ENCODE data around the gene C1orf21. TPM values are rescaled to one million over a fixed set of nuclear protein-coding genes. Genes with fewer than 3 reads are reported as not detected.

C1orf21 gene
- total and polyA plus RNA-seq, 12 donors, result 23.2 to 177 (median 87.9) TPM

DNA sequence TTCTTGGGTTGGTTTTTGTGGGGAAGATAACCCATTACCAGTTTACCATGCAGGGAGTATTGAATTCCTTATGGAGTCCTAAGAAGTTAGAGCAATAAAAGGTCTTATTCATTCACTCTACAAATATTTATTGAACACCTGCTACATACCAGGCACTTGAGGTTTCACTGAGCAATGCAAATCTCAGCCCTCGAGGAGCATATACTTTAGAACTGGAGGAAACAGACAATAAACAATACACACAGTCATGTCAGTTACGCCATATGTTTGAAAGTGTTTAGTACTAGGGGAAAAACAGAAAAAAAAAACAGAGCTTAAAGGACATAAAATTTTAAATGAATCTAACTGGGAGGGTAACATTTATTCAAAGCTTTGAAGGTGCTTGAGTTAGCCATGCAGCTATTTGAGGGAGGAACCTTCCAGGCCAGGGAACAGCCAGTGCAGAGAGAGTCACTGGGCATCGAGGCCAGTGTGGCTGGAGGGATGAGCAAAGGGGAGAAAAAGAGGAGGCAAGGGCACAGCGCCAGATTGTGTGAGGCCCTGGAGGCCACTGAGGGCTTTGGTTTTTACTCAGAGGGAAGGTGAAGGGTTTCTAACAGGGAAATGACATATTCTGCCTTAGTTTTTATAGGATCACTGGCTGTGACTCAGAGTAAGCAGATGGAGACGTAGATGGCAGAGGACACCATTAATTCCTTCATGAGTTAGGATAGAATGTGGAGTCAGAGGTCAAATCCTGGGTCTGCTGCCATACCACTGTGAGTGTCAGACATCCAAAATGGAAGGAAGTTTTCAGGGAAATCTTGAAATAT lies 32.7 kb downstream of the C1orf21 start:
- Histone ChIP-seq H3K4me3 (no peak overlapping the region), H3K9me3 (replicated peaks in 1 of 3) (no peaks in the 10 kb centered on the region), H3K27ac (peak overlapping the region in 1 of 5 donors; percentile 30), H3K27me3 (no peaks in the 10 kb centered on the region), H3K36me3 (replicated peaks in 1 of 2) (no peaks in the 10 kb centered on the region), H3K4me1 (replicated peaks in 1 of 2) (peaks cover 22 to 65% of the 10 kb centered on the region in 2 donors)
- DNase-seq, result peak in 1 of 7 donors; percentile 34
- intact Hi-C loops (cut with DNase I), result loop anchor here in 1 of 2 donors (10.0 kb wide), 1 partner anchor 55 kb away; no protein-coding TSS in a partner anchor
- TF ChIP-seq, protein P1, sequence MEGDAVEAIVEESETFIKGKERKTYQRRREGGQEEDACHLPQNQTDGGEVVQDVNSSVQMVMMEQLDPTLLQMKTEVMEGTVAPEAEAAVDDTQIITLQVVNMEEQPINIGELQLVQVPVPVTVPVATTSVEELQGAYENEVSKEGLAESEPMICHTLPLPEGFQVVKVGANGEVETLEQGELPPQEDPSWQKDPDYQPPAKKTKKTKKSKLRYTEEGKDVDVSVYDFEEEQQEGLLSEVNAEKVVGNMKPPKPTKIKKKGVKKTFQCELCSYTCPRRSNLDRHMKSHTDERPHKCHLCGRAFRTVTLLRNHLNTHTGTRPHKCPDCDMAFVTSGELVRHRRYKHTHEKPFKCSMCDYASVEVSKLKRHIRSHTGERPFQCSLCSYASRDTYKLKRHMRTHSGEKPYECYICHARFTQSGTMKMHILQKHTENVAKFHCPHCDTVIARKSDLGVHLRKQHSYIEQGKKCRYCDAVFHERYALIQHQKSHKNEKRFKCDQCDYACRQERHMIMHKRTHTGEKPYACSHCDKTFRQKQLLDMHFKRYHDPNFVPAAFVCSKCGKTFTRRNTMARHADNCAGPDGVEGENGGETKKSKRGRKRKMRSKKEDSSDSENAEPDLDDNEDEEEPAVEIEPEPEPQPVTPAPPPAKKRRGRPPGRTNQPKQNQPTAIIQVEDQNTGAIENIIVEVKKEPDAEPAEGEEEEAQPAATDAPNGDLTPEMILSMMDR (IDR thresholded peaks at IDR 0.05), result no peak
- TF ChIP-seq POLR2A (IDR thresholded peaks at IDR 0.05), result no peak
- 76 to 85% (median 81%) methylated on average over 5 of the region's 5 CpGs for WGBS, 4 donors

DNA sequence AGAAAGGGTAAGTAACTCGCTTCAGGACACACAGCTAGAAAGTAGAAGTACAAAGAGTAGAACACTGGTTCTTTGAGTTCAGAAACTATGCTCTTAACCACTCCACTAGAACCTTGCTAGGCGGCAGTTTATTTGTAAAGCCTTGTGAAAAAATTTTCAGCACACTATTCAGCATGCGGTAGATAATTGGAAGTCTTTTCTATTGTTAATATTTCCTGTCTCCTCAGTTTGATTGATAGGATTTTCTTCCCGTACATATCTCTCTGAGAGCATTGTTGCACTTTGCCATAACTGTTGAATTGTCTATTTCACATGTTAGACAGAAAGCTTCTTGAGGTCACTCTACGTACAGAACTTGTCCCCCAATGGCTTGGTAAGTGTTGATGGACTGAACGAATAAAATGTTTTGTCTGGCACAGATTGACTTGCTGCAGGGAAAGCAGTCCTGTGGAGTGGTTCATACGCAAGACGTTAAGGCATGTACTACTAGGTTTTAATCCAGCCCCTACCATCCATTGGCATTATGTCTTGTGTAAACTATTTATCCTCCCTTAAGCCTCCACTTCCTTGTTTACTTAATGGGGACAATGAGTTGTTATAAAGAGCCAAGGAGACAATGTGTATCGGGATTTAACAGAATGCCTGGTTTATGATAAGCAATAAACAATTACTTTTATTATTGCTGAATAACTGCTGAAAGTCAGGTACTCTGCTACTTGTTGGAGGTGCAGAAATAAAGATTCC lies 35.8 kb downstream of the C1orf21 start:
- TF ChIP-seq, protein P1 (IDR thresholded peaks at IDR 0.05), result no peak
- TF ChIP-seq POLR2A (IDR thresholded peaks at IDR 0.05), result no peak
- H3K36me3 ChIP-seq (replicated peaks in 1 of 2), result no peaks in the 10 kb centered on the region
- H3K9me3 ChIP-seq (replicated peaks in 1 of 3), result no peaks in the 10 kb centered on the region
- 80 to 85% (median 83%) methylated on average over 9 of the region's 9 CpGs for WGBS, 4 donors
- peaks cover 39 to 68% of the 10 kb centered on the region in 2 donors for H3K4me1 ChIP-seq (replicated peaks in 1 of 2)
- intact Hi-C loops (cut with DNase I), result loop anchor here in 1 of 2 donors (10.0 kb wide), 1 partner anchor 52 kb away; no protein-coding TSS in a partner anchor
- H3K27ac ChIP-seq, result peak overlapping the region in 1 of 5 donors; percentile 49
- H3K27me3 ChIP-seq, result no peaks in the 10 kb centered on the region
- no peak for DNase-seq
- H3K4me3 ChIP-seq, result no peak overlapping the region

DNA sequence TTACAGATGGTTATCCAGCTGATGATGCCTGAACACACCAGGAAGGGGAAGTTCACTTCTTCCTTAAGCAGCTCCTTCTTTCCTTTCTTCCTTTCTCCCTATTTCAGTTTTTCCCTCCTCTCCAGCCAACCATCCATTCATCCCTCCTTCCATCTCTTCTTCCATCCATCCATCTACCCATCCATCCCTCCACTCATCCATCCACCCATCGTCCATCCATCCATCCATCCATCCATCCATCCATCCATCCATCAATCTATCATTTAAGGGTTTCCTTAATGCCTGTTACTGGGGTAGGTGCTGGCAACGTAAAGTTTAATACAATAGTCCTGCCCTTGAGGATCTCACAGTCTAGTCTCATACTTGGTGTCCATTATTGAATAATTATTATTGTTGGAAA lies 36.8 kb downstream of the C1orf21 start:
- Histone ChIP-seq H3K27me3 (no peaks in the 10 kb centered on the region), H3K4me3 (no peak overlapping the region), H3K9me3 (replicated peaks in 1 of 3) (no peaks in the 10 kb centered on the region), H3K27ac (peak overlapping the region in 2 of 5 donors; percentile 27 to 32), H3K4me1 (replicated peaks in 1 of 2) (peaks cover 39 to 65% of the 10 kb centered on the region in 2 donors), H3K36me3 (replicated peaks in 1 of 2) (no peaks in the 10 kb centered on the region)
- WGBS, 4 donors, result 71 to 100% (median 95%) methylated on average over 2 of the region's 2 CpGs
- intact Hi-C loops (cut with DNase I), result loop anchor here in 1 of 2 donors (10.0 kb wide), 1 partner anchor 51 kb away; no protein-coding TSS in a partner anchor
- TF ChIP-seq, protein P1 (IDR thresholded peaks at IDR 0.05), result no peak
- TF ChIP-seq POLR2A (IDR thresholded peaks at IDR 0.05), result no peak
- no peak for DNase-seq

DNA sequence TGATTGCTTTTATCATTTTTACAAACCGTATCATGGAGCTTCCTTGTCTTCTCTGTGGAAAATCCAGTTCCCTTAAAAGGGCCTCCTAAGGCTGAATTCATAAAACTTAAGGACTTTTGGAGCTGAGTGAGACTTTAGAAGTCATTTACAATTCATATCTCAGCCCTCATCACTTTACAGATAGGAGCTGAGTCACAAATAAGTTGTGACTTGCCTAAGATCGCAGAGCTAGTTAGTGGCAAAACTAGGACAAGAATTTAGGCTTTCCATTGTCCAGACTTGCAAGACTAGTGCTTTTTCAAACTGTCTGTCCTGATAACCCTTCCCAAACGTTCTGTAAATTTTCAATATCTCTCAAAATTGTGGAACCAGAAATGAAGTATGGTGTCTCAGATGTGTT lies 37.3 kb downstream of the C1orf21 start:
- 47 to 66% (median 58%) methylated on average over 3 of the region's 3 CpGs for WGBS, 4 donors
- peak overlapping the region in 4 of 5 donors; percentile 6 to 40 (median 30) for H3K27ac ChIP-seq
- H3K27me3 ChIP-seq, result no peaks in the 10 kb centered on the region
- intact Hi-C loops (cut with DNase I), result loop anchor here in 1 of 2 donors (10.0 kb wide), 1 partner anchor 51 kb away; no protein-coding TSS in a partner anchor
- H3K36me3 ChIP-seq (replicated peaks in 1 of 2), result no peaks in the 10 kb centered on the region
- DNase-seq, result no peak
- no peaks in the 10 kb centered on the region for H3K9me3 ChIP-seq (replicated peaks in 1 of 3)
- TF ChIP-seq, protein P1 (IDR thresholded peaks at IDR 0.05), result no peak
- TF ChIP-seq POLR2A (IDR thresholded peaks at IDR 0.05), result no peak
- H3K4me3 ChIP-seq, result no peak overlapping the region
- H3K4me1 ChIP-seq (replicated peaks in 1 of 2), result peaks cover 39 to 63% of the 10 kb centered on the region in 2 donors
